ENCODE data around the gene LBH. TPM values are rescaled to one million over a fixed set of nuclear protein-coding genes. Genes with fewer than 3 reads are reported as not detected.

LBH gene
- total RNA-seq, 6 experiments from 2014 or later = 4.3 to 17.6 (median 9.5) TPM

DNA sequence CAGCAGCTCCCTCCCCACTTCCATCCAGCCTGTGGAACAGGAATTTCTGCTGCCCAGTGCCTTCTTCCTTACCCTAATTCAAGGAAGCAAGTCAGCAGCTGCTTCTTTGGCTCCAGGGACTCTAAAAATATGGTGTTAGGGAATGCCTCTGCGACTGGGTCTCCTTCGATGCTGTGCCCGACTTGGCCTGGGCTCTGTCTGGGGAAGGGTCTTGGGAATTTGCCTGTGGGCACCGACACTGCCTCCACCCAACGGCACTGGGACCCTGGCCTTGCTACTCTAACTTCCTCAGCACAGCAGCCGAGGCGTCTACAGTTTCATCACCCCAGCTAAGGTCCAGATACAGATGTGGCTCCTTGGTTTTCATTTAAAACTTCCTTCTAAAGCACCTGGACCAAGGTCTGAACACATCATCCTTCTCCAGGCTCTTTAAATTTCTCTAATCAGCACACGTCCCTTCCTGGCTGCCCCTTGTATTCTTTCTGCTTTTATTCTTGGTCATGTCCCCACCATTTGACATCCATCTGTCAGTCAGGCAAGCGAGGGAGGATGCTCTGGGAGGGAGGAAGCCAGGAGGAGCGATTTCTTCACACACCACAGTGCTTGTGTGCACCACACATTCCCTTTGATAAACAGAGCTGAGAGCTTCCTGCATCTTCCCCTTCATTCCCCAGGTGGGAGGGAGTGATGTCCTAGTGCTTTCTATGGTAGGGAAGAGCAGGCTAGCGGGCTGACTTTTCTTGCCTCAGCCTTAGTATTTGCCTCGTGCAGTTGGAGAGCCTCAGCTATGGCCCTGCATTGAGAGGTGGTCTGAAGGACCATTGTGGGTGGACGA lies 6.8 kb downstream of the LBH start:
- 40% methylated on average over 4 of the region's 13 CpGs for WGBS (ENCODE audit: insufficient coverage, low coverage, low lambda C conversion rate, missing lambda C conversion rate)
- ATAC-seq = no peak
- H3K4me1 ChIP-seq = peaks cover 0 to 5% (median 0%) of the 10 kb centered on the region in 4 donors
- no peak overlapping the region for H3K4me3 ChIP-seq
- no peaks in the 10 kb centered on the region for H3K9me3 ChIP-seq
- H3K27me3 ChIP-seq = no peaks in the 10 kb centered on the region
- intact Hi-C loops (cut with DNase I) = no loop called here
- no peak for DNase-seq
- H3K27ac ChIP-seq = no peak overlapping the region
- H3K36me3 ChIP-seq = no peaks in the 10 kb centered on the region
- TF ChIP-seq POLR2A (IDR thresholded peaks at IDR 0.05) (no peak), CTCF (IDR thresholded peaks at IDR 0.05) (no peak)

DNA sequence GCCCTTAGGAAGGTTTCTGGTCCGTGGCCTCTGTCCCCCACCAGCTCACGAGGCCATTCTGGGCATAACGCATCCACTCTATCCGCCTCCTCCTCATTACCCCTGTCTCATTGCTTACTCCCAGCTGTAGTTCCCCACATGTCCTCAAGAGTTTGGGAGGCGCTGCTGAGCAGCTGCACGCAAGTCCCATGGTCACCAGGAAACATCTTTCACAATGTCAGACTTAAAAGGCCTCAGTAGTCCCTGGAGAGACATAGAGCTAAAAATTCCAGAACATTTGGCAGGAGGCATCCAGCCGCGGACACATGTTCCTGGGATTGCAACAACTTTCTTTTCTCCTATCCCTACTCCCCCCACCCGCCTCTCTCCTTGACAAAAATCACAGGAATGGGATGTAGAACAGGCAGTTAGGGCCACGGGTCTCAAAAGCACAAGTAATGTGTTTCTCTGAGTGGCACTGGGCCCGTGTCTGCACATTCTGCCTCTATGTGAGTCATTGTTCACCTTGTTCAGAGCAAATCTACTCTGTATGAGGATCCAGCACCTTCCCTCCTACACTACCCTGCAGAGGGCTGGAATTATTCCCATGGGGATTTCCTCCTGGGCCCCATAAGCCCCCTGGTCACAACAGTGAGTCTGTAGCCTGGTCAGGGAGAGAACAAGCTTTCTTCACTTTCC lies 8.1 kb downstream of the LBH start:
- Histone ChIP-seq H3K4me3 (no peak overlapping the region), H3K27ac (no peak overlapping the region)
- no peak for TF ChIP-seq POLR2A (IDR thresholded peaks at IDR 0.05)
- TF ChIP-seq CTCF (IDR thresholded peaks at IDR 0.05) = peak; percentile 58 to 79 (median 72)

GRCh38 chr2:30239986-30240752 lies 8.8 kb downstream of the LBH start:
- 51% methylated on average over 8 of the region's 12 CpGs for WGBS (ENCODE audit: insufficient coverage, low coverage, low lambda C conversion rate, missing lambda C conversion rate)
- Histone ChIP-seq H3K36me3 (no peaks in the 10 kb centered on the region), H3K27ac (no peak overlapping the region), H3K4me1 (no peaks in the 10 kb centered on the region), H3K27me3 (no peaks in the 10 kb centered on the region), H3K4me3 (no peak overlapping the region), H3K9me3 (no peaks in the 10 kb centered on the region)
- intact Hi-C loops (cut with DNase I) = no loop called here
- no peak for DNase-seq
- peak in 1 of 4 donors; percentile 11 for ATAC-seq
- no peak for TF ChIP-seq CTCF (IDR thresholded peaks at IDR 0.05)
- no peak for TF ChIP-seq POLR2A (IDR thresholded peaks at IDR 0.05)

More for the DNA sequence above, 8.1 kb downstream of the LBH start:
- Histone ChIP-seq H3K9me3 (no peaks in the 10 kb centered on the region), H3K27me3 (no peaks in the 10 kb centered on the region), H3K36me3 (no peaks in the 10 kb centered on the region), H3K4me1 (no peaks in the 10 kb centered on the region)
- WGBS (ENCODE audit: insufficient coverage, low coverage, low lambda C conversion rate, missing lambda C conversion rate) = 35% methylated on average over 7 of the region's 11 CpGs
- ATAC-seq = peak; percentile 65 to 83 (median 74)
- DNase-seq = peak in 1 of 3 donors; percentile 39
- intact Hi-C loops (cut with DNase I) = no loop called here

- no peak for TF ChIP-seq CTCF (IDR thresholded peaks at IDR 0.05)
- no peak for TF ChIP-seq POLR2A (IDR thresholded peaks at IDR 0.05)
- DNase-seq (no peak), ATAC-seq (no peak)
- H3K9me3 ChIP-seq = no peaks in the 10 kb centered on the region
- no peaks in the 10 kb centered on the region for H3K4me1 ChIP-seq
- no peaks in the 10 kb centered on the region for H3K36me3 ChIP-seq
- H3K27me3 ChIP-seq = no peaks in the 10 kb centered on the region
- WGBS (ENCODE audit: insufficient coverage, low coverage, low lambda C conversion rate, missing lambda C conversion rate) = 74% methylated on average over 3 of the region's 3 CpGs
- no peak overlapping the region for H3K27ac ChIP-seq
- intact Hi-C loops (cut with DNase I) = no loop called here
- H3K4me3 ChIP-seq = no peak overlapping the region
These were observed 11.9 kb downstream of the LBH start for GRCh38 chr2:30243231-30243630.

All from right lobe of liver (tissue), 6 donors.